ENCODE results near the gene ST6GALNAC6. TPM values are rescaled to one million over a fixed set of nuclear protein-coding genes. Genes with fewer than 3 reads are reported as not detected.

ST6GALNAC6 gene
- total and polyA plus RNA-seq, 2 of the 8 experiments (the other 6 are each of a cell fraction or from before 2014, with no cell fraction given) = 43.7 to 64.4 TPM

- no peak for TF ChIP-seq BRCA1 (IDR thresholded peaks at IDR 0.05; ENCODE audit: low read depth, low read length)
Observed at GRCh38 chr9:127876764-127877562, 22.4 kb downstream of the ST6GALNAC6 start (continued).
